Measurements from ENCODE around the gene HAS3. TPM values are rescaled to one million over a fixed set of nuclear protein-coding genes. Genes with fewer than 3 reads are reported as not detected.

The HAS3 gene
- total and polyA plus RNA-seq, 4 donors: 0.09 to 0.75 (median 0.26) TPM

DNA sequence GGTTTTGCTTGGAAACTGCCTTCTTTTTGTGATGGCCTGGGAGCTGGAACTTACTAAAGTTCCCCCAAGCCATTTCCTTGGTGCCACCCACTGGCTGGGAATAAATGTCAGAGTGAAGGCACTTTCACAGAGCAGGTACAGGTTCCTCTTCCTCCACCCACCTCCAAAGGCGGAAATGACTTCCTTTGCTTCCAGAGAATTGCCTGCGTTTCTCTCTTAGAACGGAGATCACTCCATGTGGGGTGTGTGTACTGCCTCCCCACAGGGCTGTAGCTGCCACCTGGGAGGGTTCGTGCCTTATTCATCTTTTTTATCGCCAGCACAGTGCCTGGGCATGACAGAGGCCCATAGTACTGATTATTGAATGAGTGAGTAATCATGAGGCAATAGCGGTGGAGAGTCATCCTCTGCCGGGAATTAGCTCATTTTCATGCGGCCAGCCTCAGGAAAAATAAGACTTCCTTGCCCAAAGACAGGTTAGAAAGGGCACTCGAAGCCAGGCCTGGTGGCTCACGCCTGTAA is 32.2 kb upstream of the HAS3 start:
- H3K9ac ChIP-seq (ENCODE audit: low read depth in 1 of 2, low read length in 2 of 2): no peak overlapping the region
- TF ChIP-seq HNF4G (IDR thresholded peaks at IDR 0.05): no peak
- TF ChIP-seq, protein P1, sequence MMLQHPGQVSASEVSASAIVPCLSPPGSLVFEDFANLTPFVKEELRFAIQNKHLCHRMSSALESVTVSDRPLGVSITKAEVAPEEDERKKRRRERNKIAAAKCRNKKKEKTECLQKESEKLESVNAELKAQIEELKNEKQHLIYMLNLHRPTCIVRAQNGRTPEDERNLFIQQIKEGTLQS (IDR thresholded peaks at IDR 0.05): no peak
- TF ChIP-seq FOXA2 (IDR thresholded peaks at IDR 0.05): no peak
- TF ChIP-seq YY1 (IDR thresholded peaks at IDR 0.05): no peak
- TF ChIP-seq, protein P2, sequence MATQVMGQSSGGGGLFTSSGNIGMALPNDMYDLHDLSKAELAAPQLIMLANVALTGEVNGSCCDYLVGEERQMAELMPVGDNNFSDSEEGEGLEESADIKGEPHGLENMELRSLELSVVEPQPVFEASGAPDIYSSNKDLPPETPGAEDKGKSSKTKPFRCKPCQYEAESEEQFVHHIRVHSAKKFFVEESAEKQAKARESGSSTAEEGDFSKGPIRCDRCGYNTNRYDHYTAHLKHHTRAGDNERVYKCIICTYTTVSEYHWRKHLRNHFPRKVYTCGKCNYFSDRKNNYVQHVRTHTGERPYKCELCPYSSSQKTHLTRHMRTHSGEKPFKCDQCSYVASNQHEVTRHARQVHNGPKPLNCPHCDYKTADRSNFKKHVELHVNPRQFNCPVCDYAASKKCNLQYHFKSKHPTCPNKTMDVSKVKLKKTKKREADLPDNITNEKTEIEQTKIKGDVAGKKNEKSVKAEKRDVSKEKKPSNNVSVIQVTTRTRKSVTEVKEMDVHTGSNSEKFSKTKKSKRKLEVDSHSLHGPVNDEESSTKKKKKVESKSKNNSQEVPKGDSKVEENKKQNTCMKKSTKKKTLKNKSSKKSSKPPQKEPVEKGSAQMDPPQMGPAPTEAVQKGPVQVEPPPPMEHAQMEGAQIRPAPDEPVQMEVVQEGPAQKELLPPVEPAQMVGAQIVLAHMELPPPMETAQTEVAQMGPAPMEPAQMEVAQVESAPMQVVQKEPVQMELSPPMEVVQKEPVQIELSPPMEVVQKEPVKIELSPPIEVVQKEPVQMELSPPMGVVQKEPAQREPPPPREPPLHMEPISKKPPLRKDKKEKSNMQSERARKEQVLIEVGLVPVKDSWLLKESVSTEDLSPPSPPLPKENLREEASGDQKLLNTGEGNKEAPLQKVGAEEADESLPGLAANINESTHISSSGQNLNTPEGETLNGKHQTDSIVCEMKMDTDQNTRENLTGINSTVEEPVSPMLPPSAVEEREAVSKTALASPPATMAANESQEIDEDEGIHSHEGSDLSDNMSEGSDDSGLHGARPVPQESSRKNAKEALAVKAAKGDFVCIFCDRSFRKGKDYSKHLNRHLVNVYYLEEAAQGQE (IDR thresholded peaks at IDR 0.05): no peak
- TF ChIP-seq, protein P3, sequence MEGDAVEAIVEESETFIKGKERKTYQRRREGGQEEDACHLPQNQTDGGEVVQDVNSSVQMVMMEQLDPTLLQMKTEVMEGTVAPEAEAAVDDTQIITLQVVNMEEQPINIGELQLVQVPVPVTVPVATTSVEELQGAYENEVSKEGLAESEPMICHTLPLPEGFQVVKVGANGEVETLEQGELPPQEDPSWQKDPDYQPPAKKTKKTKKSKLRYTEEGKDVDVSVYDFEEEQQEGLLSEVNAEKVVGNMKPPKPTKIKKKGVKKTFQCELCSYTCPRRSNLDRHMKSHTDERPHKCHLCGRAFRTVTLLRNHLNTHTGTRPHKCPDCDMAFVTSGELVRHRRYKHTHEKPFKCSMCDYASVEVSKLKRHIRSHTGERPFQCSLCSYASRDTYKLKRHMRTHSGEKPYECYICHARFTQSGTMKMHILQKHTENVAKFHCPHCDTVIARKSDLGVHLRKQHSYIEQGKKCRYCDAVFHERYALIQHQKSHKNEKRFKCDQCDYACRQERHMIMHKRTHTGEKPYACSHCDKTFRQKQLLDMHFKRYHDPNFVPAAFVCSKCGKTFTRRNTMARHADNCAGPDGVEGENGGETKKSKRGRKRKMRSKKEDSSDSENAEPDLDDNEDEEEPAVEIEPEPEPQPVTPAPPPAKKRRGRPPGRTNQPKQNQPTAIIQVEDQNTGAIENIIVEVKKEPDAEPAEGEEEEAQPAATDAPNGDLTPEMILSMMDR (IDR thresholded peaks at IDR 0.05; ENCODE audit: low read depth, low read length, missing input control): no peak
- TF ChIP-seq GABPA (IDR thresholded peaks at IDR 0.05 in 1 of 2, conservative IDR thresholded peaks at IDR 0.05 in 1 of 2): no peak
- TF ChIP-seq RAD21 (IDR thresholded peaks at IDR 0.05): no peak
- no peak for TF ChIP-seq SP1 (IDR thresholded peaks at IDR 0.05)
- TF ChIP-seq HNF4A (conservative IDR thresholded peaks at IDR 0.05): no peak
- TF ChIP-seq FOXA1 (IDR thresholded peaks at IDR 0.05): no peak
- TF ChIP-seq TAF1 (conservative IDR thresholded peaks at IDR 0.05): no peak
- H3K4me1 ChIP-seq (ENCODE audit: control insufficient read depth in 4 of 4, insufficient read depth in 4 of 4, low read length in 3 of 4): no peaks in the 10 kb centered on the region
- no peaks in the 10 kb centered on the region for H3K27me3 ChIP-seq (ENCODE audit: control insufficient read depth in 4 of 4, insufficient read depth in 4 of 4, low read length in 3 of 4)
- no peak for DNase-seq (ENCODE audit: low spot score)
- no peaks in the 10 kb centered on the region for H3K36me3 ChIP-seq (ENCODE audit: control insufficient read depth in 4 of 4, insufficient read depth in 3 of 4, low read depth in 1 of 4, low read length in 3 of 4)
- no peak overlapping the region for H3K27ac ChIP-seq (ENCODE audit: low read depth in 1 of 2, low read length in 2 of 2)
- 95% methylated on average over 10 of the region's 10 CpGs for WGBS
- H3K4me3 ChIP-seq (ENCODE audit: low read depth in 1 of 3, low read length in 3 of 3): no peak overlapping the region
- H3K9me3 ChIP-seq (ENCODE audit: control insufficient read depth in 4 of 4, low read length in 3 of 4): no peaks in the 10 kb centered on the region

DNA sequence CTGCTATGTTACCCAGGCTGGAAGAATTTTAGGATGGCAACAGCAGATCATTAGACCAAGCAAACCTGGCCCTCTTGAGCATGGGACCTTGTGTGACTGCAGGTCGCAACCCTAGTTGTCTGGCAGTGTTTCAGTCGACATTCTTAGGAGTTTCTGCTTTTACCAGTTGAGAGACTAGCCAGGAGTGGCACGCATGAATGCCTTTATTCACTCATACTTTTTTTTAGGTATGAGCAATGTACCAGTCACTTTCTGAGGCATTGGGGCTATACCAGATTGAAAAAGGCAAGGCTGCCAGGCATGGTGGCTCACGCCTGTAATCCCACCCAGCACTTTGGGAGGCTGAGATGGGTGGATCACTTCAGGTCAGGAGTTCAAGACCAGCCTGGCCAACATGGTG is 28.2 kb upstream of the HAS3 start:
- DNase-seq (ENCODE audit: low spot score): no peak
- no peaks in the 10 kb centered on the region for H3K36me3 ChIP-seq (ENCODE audit: control insufficient read depth in 4 of 4, insufficient read depth in 3 of 4, low read depth in 1 of 4, low read length in 3 of 4)
- no peaks in the 10 kb centered on the region for H3K4me1 ChIP-seq (ENCODE audit: control insufficient read depth in 4 of 4, insufficient read depth in 4 of 4, low read length in 3 of 4)
- H3K9me3 ChIP-seq (ENCODE audit: control insufficient read depth in 4 of 4, low read length in 3 of 4): no peaks in the 10 kb centered on the region
- WGBS: 93% methylated on average over 4 of the region's 4 CpGs
- H3K4me3 ChIP-seq (ENCODE audit: low read depth in 1 of 3, low read length in 3 of 3): no peak overlapping the region
- no peak overlapping the region for H3K9ac ChIP-seq (ENCODE audit: low read depth in 1 of 2, low read length in 2 of 2)
- no peaks in the 10 kb centered on the region for H3K27me3 ChIP-seq (ENCODE audit: control insufficient read depth in 4 of 4, insufficient read depth in 4 of 4, low read length in 3 of 4)
- H3K27ac ChIP-seq (ENCODE audit: low read depth in 1 of 2, low read length in 2 of 2): no peak overlapping the region
- TF ChIP-seq HNF4G (IDR thresholded peaks at IDR 0.05): no peak

DNA sequence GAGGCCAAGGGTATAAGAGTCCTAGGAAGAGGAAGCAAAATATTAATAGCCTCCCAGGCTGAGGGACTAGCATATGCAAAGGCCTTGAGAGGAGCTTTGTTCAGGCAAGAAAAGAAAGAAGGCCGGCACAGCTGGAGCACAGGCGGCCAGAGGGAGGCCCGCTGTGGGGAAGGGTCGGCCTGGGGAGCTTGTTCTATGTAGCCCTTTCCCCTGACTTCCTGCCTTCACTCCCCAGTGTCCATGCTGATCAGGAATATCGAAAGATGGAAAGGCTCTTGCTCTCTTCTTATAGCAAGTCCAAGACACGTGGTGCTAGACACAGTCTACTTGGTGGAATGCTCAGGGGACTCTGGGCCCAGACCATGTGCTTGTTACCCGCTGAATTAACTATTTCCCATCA is 27.4 kb upstream of the HAS3 start:
- Histone ChIP-seq H3K4me3 (ENCODE audit: low read depth in 1 of 3, low read length in 3 of 3) (no peak overlapping the region), H3K9ac (ENCODE audit: low read depth in 1 of 2, low read length in 2 of 2) (no peak overlapping the region), H3K4me1 (ENCODE audit: control insufficient read depth in 4 of 4, insufficient read depth in 4 of 4, low read length in 3 of 4) (no peaks in the 10 kb centered on the region), H3K9me3 (ENCODE audit: control insufficient read depth in 4 of 4, low read length in 3 of 4) (no peaks in the 10 kb centered on the region), H3K27ac (ENCODE audit: low read depth in 1 of 2, low read length in 2 of 2) (no peak overlapping the region), H3K36me3 (ENCODE audit: control insufficient read depth in 4 of 4, insufficient read depth in 3 of 4, low read depth in 1 of 4, low read length in 3 of 4) (peaks cover 0 to under 1% (median 0%) of the 10 kb centered on the region in 4 donors), H3K27me3 (ENCODE audit: control insufficient read depth in 4 of 4, insufficient read depth in 4 of 4, low read length in 3 of 4) (no peaks in the 10 kb centered on the region)
- DNase-seq (ENCODE audit: low spot score): no peak
- TF ChIP-seq HNF4A (conservative IDR thresholded peaks at IDR 0.05) (no peak), YY1 (IDR thresholded peaks at IDR 0.05) (no peak), EGR1 (IDR thresholded peaks at IDR 0.05; ENCODE audit: low read depth in 2 of 2) (no peak), HNF4G (IDR thresholded peaks at IDR 0.05) (no peak), FOXA2 (IDR thresholded peaks at IDR 0.05) (no peak), GABPA (IDR thresholded peaks at IDR 0.05 in 1 of 2, conservative IDR thresholded peaks at IDR 0.05 in 1 of 2) (no peak), RAD21 (IDR thresholded peaks at IDR 0.05) (no peak), FOXA1 (IDR thresholded peaks at IDR 0.05) (no peak)
- TF ChIP-seq, protein P4, sequence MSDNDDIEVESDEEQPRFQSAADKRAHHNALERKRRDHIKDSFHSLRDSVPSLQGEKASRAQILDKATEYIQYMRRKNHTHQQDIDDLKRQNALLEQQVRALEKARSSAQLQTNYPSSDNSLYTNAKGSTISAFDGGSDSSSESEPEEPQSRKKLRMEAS (IDR thresholded peaks at IDR 0.05): no peak
- TF ChIP-seq, protein P2 (IDR thresholded peaks at IDR 0.05): no peak
- TF ChIP-seq, protein P3 (IDR thresholded peaks at IDR 0.05; ENCODE audit: low read depth, low read length, missing input control): no peak
- 96% methylated on average over 7 of the region's 7 CpGs for WGBS
